DMS153 treated with DMSO at 0.1 percent for 48 hours (cell line): ENCODE results near the gene VAT1L.

Experiments
- DNase-seq: peaks from one replicate; lab custom pipeline; 2025; ENCODE audit not compliant: unreplicated experiment; lab: John Stamatoyannopoulos, UW

VAT1L gene, protein sequence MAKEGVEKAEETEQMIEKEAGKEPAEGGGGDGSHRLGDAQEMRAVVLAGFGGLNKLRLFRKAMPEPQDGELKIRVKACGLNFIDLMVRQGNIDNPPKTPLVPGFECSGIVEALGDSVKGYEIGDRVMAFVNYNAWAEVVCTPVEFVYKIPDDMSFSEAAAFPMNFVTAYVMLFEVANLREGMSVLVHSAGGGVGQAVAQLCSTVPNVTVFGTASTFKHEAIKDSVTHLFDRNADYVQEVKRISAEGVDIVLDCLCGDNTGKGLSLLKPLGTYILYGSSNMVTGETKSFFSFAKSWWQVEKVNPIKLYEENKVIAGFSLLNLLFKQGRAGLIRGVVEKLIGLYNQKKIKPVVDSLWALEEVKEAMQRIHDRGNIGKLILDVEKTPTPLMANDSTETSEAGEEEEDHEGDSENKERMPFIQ

DNA sequence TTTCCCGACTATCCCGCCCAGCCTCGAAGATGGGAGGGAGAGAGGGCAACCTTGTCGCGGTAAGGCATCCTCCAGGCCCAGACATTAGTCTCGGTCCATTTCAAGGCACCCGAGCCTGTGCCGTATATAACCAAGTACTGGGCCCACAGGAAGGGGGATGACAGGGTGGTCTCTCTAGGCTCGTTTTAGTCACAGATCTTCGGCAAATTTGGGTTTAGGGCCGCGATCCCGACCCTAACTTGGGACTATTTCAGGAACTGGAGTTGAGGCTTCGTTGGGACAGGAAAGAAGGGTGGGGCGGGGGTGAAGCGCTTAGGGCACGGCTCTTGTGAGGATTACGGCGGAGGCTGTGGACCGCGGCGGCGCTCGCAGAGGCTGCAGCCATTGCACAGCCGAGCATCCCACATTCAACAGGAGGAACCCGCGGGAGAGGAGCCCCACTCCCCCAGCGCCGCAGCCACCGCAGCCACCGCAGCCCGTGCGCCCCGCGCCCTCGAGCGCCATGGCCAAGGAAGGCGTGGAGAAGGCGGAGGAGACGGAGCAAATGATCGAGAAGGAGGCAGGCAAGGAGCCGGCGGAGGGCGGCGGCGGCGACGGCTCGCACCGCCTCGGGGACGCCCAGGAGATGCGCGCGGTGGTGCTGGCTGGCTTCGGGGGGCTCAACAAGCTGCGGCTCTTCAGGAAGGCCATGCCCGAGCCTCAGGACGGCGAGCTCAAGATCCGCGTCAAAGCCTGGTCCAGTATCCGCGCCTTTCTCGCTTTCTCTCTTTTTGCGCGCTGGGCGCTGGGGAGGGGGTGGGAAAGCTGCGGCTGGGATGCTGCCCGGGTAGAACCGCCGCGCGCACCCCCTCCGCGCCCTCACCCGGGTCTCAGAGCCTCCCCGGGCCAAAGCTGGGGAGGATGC, at the start of gene VAT1L:
Gene VAT1L, plus strand, starts transcription at position 384 of the 904 bp plus-strand sequence. Its CDS starts 119 bp downstream, at position 503.
- DNase-seq = peak; percentile 34

DNA sequence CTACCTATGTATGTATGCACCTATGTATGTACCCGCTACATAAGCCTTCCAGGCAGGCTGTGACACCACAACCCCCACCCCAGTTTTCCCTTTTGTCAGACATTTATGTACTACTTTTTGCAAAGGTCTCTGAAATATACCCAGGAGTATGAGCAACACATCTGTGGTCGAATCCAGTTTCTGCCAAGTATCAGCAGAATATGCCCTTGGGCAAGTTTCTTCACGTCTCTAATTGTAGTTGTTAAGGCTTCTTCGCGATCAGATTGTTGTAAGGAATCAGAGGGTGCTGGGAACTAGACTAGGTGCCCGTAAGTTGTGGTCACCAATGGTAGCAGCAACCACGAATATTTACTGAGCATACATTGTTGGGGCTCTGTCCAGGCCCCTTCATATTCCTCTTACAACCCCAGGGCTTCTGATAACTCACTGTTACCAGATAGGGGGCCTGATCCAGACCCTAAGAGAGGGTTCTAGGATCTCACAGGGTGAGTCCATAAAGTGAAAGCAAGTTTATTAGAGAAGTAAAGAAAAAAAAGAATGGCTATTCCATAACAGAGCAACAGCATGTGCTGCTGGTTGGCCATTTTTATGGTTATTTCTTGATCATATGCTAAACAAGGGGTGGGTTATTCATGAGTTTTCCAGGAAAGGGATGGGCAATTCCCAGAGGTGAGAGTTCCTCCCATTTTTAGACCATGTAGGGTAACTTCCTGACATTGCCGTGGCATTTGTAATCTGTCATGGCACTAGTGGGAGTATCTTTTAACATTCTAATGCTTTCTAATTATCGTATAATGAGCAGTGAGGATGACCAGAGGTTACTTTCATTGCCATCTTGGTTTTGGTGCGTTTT, 49.4 kb upstream of the VAT1L start:
- no peak for DNase-seq

DNA sequence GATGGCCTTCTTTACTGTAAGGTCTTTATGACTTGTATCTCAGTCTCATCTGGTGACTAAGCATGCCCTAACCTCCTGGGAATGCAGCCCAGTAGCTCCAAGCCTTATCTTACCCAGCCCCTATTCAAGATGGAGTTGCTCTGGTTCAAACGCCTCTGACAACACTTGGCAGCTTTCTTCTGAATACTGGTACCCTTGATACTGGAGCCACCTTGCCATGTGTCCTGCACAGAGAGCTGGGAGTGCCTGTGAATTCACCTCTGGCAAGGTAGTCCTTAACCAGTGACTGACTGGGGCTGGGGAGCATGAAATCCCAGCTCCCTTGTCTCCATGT, 48.8 kb upstream of the VAT1L start:
- no peak for DNase-seq

DNA sequence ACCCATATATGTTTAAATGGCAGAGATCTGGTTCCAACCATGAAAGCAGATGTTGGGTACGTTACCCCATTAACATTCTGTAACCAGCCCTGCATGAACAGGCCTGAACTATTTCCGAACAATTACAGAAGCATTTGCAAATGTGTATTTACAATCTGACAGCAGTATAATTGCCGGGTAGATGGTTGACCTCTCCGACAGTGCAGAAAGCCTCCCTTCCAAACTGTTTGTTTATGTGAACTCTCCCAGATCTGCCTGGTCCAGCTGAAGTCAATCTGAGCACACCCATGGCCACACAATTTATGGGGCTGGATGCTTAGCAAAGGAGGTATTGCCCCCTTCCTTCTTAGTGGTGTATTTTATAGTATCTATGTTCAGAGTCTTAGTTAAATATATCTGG, 44.2 kb upstream of the VAT1L start:
- no peak for DNase-seq

DNA sequence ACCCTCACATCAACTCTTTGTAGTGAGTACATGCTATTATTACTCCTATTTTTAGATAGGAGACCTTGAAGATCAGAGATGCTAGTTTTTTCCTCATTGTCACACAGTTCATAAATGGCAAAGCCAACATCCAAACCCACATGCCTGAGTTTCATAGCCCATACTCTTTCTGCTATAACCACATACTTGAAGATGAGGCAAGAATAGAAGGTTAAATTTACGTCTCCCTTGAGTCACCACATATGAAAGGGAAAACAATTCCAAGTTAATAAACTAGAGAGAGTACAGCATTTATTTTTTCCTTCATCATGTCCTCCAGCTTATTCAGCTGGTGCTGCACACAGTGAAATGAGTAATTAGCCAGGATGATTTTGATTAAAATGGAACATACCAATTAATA, 42.4 kb upstream of the VAT1L start:
- DNase-seq = no peak

DNA sequence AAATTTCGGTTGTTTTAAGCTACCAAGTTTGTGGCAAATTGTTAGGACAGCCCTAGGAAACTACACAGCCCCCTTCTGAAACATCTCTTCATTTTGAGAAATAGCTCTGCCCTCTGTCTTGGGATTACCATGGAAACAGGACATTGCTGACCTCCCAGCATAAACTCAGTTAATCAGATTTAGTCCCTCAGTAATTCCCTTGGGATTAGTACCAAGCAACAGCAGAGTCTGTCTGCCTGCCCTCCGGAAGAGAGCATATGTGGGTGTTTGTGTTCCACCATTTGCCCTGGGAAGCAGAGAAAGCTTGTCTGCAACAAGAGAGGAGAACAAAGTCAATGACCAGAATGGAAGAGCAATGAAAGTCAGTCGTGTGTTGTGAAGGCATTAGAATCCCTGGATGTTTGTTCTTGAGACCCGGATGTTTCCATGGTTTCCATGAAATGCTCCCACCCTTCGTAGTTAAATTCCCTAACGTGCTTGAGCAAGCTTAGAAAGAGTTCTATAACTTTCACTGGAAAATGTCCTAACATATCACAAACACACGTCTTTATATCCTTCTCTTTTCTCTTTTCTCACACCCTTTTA, 39.9 kb upstream of the VAT1L start:
- DNase-seq = no peak

DNA sequence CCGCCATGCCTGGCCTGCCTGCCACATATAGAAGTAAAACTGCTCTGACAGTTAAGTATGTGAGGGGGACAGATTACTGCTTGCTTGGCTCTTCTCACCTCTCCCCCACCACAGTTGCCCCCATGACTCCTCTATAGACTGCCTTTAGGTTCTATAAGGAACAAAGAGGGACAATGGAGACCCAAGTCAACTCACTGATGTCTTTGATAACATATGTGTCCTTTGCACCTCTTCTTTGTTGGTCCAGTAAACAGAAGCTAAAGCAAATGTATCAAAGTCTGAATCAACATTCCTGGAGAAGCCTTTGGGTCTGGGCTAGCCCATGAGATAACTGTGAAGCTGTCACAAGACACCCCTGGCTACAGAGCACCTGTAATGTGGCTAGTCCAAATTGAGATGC, 38.9 kb upstream of the VAT1L start:
- no peak for DNase-seq

DNA sequence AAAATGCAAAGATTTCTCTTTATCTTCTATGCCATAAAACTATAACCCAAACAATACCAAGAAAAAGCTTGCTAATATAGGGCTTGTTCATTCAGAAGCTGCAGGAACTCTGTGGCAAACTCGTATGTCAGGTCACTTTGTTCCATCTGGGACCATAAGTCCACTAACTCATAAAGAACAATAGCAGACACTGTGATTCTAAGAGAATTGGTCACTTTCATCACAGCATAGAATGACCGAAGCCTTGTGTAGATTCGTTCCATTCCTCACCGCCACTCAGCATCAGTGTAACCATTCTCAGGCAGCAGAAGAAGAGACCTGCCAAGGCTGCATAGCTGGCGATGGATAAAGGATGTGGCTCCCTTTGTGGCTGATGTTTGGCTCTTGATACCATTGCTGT, 30.3 kb upstream of the VAT1L start:
- no peak for DNase-seq

DNA sequence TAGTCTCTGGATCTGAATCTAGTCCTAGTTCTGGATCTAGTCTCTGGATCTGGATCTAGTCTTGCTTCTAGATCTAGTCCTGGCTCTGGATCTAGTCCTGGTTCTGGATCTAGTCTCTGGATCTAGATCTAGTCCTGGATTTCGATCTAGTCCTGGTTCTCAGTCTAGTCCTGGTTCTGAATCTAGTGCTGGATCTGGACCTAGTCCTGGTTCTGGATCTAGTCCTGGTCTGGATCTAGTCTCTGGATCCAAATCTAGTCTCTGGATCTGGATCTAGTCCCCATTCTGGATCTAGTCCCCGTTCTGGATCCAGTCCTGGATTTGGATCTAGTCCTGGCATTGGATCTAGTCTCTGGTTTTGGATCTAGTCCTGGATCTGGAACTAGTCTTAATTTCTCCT, 29.9 kb upstream of the VAT1L start:
- DNase-seq = no peak

DNA sequence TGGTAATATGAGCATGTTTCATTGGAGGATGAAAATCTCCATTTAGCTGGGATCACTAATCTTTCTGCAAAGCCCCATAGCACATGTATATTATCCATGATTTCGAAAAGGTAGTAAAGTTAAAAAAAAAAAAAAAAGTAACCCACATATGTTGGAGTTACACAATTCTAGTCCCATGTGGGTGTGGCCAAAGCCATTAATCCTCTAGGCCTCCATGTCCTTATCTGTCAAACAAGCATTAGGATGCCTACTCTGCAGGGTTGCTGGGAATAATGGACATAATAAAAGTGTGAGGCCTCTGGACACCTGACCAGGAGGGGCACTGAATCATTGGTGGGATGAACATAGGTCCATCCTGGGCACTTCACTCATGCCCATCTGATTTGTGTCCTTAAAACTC, 29.2 kb upstream of the VAT1L start:
- no peak for DNase-seq

DNA sequence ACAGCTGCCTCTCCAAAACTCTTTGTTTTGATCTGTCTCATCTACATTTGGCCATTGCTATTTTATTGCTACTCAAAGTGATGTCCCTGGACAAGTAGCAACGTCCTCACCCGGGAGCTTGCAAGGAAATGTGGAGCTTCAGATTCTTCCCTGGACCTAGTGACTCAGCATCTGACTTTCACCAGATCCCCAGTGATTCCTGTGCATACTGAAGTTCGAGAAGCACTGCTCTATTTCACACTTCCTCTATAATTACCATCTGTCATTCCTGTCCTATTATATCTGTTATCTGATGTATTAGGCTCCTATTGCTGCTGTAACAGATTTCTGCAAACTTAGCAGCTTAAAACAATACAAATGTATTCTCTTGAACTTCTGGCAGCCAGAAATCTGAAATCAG, 28.5 kb upstream of the VAT1L start:
- DNase-seq = no peak

DNA sequence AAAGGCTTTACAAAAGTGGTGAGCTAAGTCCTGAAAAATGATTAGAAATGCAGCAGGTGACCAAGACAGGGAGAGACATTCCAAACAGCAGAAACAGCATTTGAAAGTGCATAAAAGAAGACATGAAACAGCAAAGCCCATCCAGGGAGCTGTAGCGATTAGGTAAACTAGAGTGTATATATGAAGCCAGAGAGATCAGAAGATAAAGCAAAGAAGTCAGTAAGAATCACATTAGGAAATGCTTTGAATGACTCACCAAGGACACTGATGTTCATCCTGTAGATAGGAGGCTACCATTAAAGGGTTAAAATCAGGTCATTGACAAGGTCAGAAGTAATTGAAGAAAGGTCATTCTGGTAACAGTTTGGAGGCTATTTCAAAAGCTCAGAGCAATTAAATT, 27.6 kb upstream of the VAT1L start:
- DNase-seq = no peak

DNA sequence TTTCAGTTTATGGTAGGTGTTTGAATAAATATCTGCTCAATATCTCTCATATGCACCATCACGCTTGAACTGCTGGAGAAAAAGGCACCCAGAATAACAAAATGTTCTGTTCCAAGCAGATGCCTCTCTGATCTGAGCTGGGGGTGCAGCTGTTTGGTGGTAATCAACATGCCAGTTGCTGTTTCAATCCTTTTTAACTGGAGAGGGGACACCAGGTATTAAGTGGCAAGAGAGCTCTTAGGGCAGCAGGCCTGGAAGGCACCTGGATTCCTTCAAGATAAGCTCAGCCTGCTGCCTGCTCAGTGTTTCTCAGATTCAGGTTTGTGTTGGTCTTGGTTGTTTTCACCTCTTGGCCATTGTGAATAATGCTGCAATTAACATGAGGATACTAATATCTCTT, 27.2 kb upstream of the VAT1L start:
- DNase-seq = no peak

DNA sequence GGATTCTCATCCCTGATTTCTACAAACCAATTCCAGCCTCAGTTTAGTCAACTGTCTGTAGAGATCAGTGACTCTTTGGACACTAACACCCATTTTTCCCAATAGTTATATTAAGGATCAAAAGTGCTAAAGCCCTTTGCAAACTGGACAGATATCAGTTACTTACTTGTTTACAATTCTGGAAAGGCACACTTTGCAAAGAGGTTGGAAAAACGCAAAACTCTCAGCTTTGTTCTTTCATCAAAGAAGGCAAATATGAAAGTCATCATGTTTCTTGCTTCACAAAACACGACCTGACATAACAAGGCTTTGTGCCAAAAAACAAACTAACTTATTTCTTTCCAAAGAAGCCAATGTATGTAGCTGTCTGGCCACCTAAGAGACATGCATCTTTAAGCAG, 26.1 kb upstream of the VAT1L start:
- no peak for DNase-seq

DNA sequence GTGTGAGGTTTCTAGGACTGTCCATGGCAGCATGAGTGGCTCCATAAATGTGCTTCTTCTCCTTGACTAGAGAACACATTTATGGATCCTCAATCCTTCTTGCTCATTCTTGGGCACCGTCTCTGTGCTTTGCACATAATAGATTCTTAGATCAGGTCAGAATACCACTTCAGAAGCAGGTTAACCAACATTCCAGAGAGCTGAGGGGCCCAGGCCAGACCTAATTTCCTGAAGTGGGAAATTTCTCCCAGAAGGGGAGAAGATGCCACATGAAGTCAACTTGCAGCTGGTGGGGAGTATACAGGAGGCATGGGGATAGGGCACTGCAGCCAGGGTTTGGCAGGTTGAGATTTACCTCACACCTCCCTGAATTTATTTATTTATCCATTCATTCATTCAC, 24.4 kb upstream of the VAT1L start:
- no peak for DNase-seq

DNA sequence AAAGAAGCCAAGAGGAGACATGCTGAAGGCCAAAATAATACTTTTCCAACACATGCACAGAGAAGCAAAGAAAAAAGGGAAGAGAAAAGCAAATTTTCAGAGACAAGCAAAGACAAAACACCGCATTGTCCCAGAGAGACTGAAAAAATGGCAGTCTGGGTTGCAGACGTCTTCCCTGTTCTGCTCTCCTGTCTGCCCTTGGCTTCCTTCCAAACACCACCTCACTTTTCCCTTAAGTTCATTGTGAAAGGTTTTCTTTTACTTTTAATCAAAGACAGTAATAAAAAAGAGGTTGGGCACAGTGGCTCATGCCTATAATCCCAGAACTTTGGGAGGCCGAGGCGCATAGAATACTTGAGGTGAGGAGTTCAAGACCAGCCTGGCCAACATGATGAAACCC, 21.2 kb upstream of the VAT1L start:
- DNase-seq = no peak

DNA sequence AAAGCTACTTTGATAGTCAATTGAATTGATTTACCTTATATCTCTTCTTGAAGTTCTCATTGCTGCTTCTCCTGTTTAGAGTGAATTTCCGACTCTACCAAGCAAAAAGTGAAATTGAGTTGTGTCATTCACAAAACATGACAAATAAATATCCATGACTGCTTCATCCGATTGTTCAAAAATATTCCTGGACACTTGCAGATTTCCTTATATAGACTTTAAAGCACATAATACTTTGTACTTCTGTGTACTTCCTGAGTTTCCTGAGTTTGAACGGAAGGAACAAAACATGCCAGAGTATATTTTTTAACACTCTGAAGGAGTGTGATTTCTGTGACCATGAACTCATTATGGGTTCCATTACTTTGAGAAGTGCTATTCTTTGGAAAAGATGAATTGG, 20.5 kb upstream of the VAT1L start:
- DNase-seq = no peak

DNA sequence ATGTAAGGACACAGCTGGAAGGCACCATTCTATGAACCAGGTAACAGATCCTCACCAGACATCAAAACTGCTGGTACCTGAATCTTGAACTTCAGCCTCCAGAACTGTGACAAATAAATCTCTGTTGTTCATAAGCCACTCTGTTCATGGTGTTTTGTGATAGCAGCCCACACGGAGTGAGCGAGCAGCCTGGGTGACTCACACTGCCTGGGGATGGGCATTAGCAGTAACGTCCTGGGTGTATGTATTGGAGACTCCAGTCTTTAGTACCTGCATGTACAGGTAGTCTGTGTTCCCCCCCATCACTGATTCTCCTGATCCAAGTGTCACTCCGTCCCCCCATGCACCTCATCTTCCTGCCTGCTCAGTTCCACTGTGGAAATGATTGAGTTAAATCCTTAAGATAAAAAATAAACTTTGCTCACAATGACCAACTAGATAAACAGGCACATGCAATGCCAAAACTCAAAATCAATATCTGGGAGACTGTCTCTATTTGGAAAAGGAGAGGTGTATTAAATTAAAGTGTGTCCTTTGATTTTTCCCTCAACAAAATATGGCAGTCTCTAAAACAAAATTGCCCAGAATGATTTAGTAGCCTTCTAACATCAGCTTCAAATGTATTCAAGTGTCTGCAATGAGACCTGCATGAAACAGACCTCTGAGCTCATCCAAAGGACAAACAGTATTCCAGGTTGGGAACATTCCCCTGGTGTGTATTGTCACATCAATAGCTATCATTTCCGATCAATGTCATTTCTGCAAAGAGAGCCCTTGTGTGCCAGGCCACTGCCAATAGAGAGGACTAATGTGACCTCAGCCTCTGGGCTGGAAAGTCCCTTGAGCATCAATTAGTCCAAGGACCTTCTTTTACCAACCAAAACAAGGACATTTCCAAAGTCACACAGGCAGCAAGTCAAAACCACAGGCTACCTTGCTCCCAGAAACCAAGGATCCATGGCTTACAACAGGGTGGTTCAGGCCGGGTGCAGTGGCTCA, 12.2 kb upstream of the VAT1L start:
- DNase-seq = no peak

DNA sequence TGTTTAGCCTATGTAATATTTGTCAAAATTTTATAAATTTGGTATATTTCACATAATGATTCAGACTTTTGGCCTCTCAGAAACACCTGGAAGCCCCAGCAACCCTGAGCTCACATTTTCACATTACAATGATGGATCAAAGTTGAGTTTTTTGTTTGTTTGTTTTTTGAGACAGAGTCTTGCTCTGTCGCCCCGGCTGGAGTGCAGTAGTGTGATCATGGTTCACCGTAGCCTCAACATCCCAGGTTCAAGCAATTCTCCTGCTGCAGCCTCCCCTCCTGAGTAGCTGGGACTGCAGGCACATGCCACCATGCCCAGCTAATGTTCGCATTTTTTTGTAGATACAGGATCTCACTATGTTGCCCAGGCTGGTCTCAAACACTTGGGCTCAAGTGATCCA, 10.6 kb upstream of the VAT1L start:
- no peak for DNase-seq

DNA sequence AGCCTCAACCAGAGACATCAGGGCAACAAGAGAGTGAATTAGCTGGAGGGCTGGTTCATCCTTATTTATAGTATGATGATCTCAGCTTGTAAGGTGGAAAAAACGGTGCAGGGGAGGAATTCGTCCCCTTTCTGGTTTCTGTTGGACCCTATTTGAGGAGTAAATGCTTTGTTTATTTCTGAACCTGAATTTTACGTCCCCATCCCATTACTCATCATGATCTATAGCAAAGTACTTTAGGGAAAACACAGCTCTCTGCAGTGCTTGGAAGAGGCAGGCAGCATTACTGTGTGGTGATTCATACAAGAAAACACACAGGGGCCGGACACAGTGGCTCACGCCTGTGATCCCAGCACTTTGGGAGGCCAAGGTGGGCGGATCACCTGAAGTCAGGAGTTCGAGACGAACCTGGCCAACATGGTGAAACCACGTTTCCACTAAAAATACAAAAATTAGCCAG, 8.0 kb upstream of the VAT1L start:
- no peak for DNase-seq
